GM12878 (cell line): ENCODE data around the gene SMR3B. TPM values are rescaled to one million over a fixed set of nuclear protein-coding genes. Genes with fewer than 3 reads are reported as not detected.

ENCODE experiments used
- ATF7 ChIP-seq: fragments of 450-650 bp; IDR thresholded peaks from 2 replicates; pipeline ENCODE4 v1.6.1; 2016; ENCODE audit warnings: low read depth, mild to moderate bottlenecking
- BHLHE40 ChIP-seq, 2 experiments: fragments of 450-650 bp in 1 of 2; IDR thresholded peaks; 2 replicates each; pipeline ENCODE4 v1.6.1; 2011 to 2017; ENCODE audit warnings: low read depth in 2 of 2, borderline replicate concordance in 1 of 2, improper control_type of control experiment in 1 of 2, low read length in 1 of 2, mild to moderate bottlenecking in 1 of 2
- BMI1 ChIP-seq: fragments of 450-650 bp; IDR thresholded peaks from 2 replicates; pipeline ENCODE4 v1.6.1; 2016; ENCODE audit warnings: mild to moderate bottlenecking, moderate library complexity, borderline replicate concordance
- CBX5 ChIP-seq: sonication (generic); IDR thresholded peaks from 2 replicates; pipeline ENCODE4 v1.6.1; 2016; ENCODE audit warnings: low read depth, moderate library complexity, mild to moderate bottlenecking, inconsistent platforms
- DPF2 ChIP-seq: fragments of 450-650 bp; IDR thresholded peaks from 2 replicates; pipeline ENCODE4 v1.6.1; 2017; ENCODE audit warnings: mild to moderate bottlenecking
- EZH2 ChIP-seq: IDR thresholded peaks from 2 replicates; pipeline ENCODE4 v1.6.1; 2012; ENCODE audit warnings: low read depth, mild to moderate bottlenecking, control low read depth, inconsistent platforms, low read length, borderline replicate concordance; ENCODE audit not compliant: control insufficient read depth
- IKZF1 ChIP-seq: fragments of 450-650 bp; conservative IDR thresholded peaks from 2 replicates; pipeline ENCODE4 v1.6.1; 2017; ENCODE audit warnings: antibody characterized with exemption, mild to moderate bottlenecking
- IKZF2 ChIP-seq, 2 experiments: fragments of 450-650 bp; IDR thresholded peaks; 2 replicates each; pipeline ENCODE4 v1.6.1; 2017; ENCODE audit warnings: mild to moderate bottlenecking in 2 of 2, moderate library complexity in 2 of 2
- IRF4 ChIP-seq: IDR thresholded peaks from 2 replicates; pipeline ENCODE4 v1.6.1; 2011; ENCODE audit warnings: low read depth, low read length
- KAT2A ChIP-seq: conservative IDR thresholded peaks from 2 replicates; pipeline ENCODE4 v1.6.1; 2011; ENCODE audit warnings: low read depth, low read length; ENCODE audit not compliant: control insufficient read depth
- MEF2B ChIP-seq: fragments of 450-650 bp; IDR thresholded peaks from 2 replicates; pipeline ENCODE4 v1.6.1; 2018; ENCODE audit warnings: mild to moderate bottlenecking, moderate library complexity; ENCODE audit not compliant: partially characterized antibody, poor library complexity, severe bottlenecking
- NRF1 ChIP-seq: conservative IDR thresholded peaks from 2 replicates; pipeline ENCODE4 v1.6.1; 2011; ENCODE audit warnings: mild to moderate bottlenecking, low read depth, low read length, improper control_type of control experiment
- RB1 ChIP-seq: fragments of 450-650 bp; formaldehyde crosslinking; IDR thresholded peaks from 2 replicates; pipeline ENCODE4 v1.6.1; 2017; ENCODE audit warnings: mild to moderate bottlenecking, borderline replicate concordance
- RUNX3 ChIP-seq: IDR thresholded peaks from 2 replicates; pipeline ENCODE4 v1.6.1; 2012; ENCODE audit warnings: low read length, inconsistent platforms
- ZNF217 ChIP-seq: fragments of 450-650 bp; IDR thresholded peaks from 2 replicates; pipeline ENCODE4 v1.6.1; 2017; ENCODE audit warnings: antibody characterized with exemption, mild to moderate bottlenecking
- ZNF274 ChIP-seq: IDR thresholded peaks from one replicate; pipeline ENCODE4 v1.8.0; 2011; ENCODE audit not compliant: insufficient read length, insufficient read depth
- ZNF384 ChIP-seq: IDR thresholded peaks from 2 replicates; pipeline ENCODE4 v1.6.1; 2012; ENCODE audit warnings: low read depth, mild to moderate bottlenecking, low read length, improper control_type of control experiment, borderline replicate concordance
- polyA plus RNA-seq, 11 experiments: library from polyadenylated mRNA; depleted of rRNA in 4 of 11; unstranded in 6 of 11; stranded (reverse) in 5 of 11; fragments of >200 nt; fragmentation: Nextera tagmentation in 4 of 11; fragmentation: Illumina TruSeq in 1 of 11; extraction: Ambion mirVana in 4 of 11; extraction: Trizol in 1 of 11; gene quantifications; 1 replicate in 1 of 11; 2 replicates in 10 of 11; pipeline versions ENCODE4 v1.2.1 to v1.2.3, GENCODE V29; 2011 to 2016; ENCODE audit warnings: inconsistent platforms in 2 of 11, missing spikeins in 2 of 11, low read depth in 1 of 11
- total RNA-seq, 4 experiments: library from RNA; depleted of rRNA in 3 of 4; stranded (reverse); fragments of >200 nt in 3 of 4; fragmentation: Illumina TruSeq in 1 of 4; extraction: Trizol in 1 of 4; gene quantifications; 2 replicates each; pipeline versions ENCODE4 v1.2.1 to v1.2.3, GENCODE V29; 2013 to 2021
- TF ChIP-seq, protein P1 (sequence below): fragments of 450-650 bp; IDR thresholded peaks from 2 replicates; pipeline ENCODE4 v1.6.1; 2016; ENCODE audit warnings: mild to moderate bottlenecking, moderate library complexity, borderline replicate concordance
- TF ChIP-seq, protein P2 (sequence below): fragments of 450-650 bp; IDR thresholded peaks from 2 replicates; pipeline ENCODE4 v1.6.1; 2017; ENCODE audit warnings: mild to moderate bottlenecking, moderate library complexity
- TF ChIP-seq, protein P3 (sequence below): fragments of 450-650 bp; IDR thresholded peaks from 2 replicates; pipeline ENCODE4 v1.6.1; 2017; ENCODE audit warnings: mild to moderate bottlenecking, low read depth, inconsistent platforms; ENCODE audit not compliant: poor library complexity, severe bottlenecking

SMR3B gene
- total and polyA plus RNA-seq, 10 of the 15 experiments (the other 5 are each of a cell fraction or from before 2014, with no cell fraction given) = 0.32 TPM; not detected in 9

DNA sequence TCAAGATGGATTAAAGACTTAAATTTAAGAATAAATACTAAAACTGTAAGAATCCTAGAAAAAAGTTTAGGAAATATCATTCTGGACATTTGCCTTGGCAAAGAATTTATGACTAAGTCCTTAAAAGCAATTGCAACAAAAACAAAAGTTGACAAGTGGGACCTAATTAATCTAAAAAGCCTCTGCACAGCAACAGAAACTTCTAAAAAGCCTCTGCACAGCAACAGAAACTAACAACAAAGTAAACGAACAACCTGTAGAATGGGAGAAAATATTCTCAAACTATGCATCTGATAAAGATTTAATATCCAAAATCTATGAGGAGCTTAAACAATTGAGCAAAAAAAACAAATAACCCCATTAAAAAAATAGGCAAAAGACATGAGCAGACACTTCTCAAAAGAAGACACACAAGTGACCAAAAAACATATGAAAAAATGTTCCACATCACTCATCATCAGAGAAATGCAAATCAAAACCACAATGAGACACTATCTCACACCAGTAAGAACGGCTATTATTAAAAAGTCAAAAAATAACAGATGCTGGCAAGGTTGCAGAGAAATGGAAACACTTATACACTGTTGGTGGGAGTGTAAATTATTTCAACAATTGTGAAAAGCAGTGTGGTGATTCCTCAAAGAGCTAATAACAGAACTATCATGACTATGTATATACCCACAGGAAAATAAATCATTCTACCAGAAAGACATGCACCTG lies 9.3 kb downstream of the SMR3B start (continued):
- TF ChIP-seq BMI1 (peak; percentile 74; the same call in 1 of the 2 replicates), IKZF1 (peak; percentile 50), ZNF384 (0 out of 2 replicates have a peak, but pooled peaks have one; percentile 27), RUNX3 (peak; percentile 53), KAT2A (no peak), IRF4 (no peak), ZNF274 (no peak), DPF2 (0 out of 2 replicates have a peak, but pooled peaks have one; percentile 58), ZNF217 (peak; percentile 61; the same call in 1 of the 2 replicates), BHLHE40 (IDR thresholded peaks at IDR 0.05; ENCODE audit: borderline replicate concordance in 1 of 2, low read depth in 2 of 2, low read length in 1 of 2) (peak in 1 of 2 experiments; percentile 18; a peak in 1 of 4 replicates), ATF7 (peak; percentile 93), EZH2 (no peak), MEF2B (peak; percentile 73), CBX5 (no peak), IKZF2 (IDR thresholded peaks at IDR 0.05) (peak; percentile 52 to 72; a peak in 2 of 4 replicates), NRF1 (no peak), RB1 (no peak; the same call in 1 of the 2 replicates)
- TF ChIP-seq, protein P1, sequence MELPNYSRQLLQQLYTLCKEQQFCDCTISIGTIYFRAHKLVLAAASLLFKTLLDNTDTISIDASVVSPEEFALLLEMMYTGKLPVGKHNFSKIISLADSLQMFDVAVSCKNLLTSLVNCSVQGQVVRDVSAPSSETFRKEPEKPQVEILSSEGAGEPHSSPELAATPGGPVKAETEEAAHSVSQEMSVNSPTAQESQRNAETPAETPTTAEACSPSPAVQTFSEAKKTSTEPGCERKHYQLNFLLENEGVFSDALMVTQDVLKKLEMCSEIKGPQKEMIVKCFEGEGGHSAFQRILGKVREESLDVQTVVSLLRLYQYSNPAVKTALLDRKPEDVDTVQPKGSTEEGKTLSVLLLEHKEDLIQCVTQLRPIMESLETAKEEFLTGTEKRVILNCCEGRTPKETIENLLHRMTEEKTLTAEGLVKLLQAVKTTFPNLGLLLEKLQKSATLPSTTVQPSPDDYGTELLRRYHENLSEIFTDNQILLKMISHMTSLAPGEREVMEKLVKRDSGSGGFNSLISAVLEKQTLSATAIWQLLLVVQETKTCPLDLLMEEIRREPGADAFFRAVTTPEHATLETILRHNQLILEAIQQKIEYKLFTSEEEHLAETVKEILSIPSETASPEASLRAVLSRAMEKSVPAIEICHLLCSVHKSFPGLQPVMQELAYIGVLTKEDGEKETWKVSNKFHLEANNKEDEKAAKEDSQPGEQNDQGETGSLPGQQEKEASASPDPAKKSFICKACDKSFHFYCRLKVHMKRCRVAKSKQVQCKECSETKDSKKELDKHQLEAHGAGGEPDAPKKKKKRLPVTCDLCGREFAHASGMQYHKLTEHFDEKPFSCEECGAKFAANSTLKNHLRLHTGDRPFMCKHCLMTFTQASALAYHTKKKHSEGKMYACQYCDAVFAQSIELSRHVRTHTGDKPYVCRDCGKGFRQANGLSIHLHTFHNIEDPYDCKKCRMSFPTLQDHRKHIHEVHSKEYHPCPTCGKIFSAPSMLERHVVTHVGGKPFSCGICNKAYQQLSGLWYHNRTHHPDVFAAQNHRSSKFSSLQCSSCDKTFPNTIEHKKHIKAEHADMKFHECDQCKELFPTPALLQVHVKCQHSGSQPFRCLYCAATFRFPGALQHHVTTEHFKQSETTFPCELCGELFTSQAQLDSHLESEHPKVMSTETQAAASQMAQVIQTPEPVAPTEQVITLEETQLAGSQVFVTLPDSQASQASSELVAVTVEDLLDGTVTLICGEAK = 0 out of 2 replicates have a peak, but pooled peaks have one; percentile 10
- TF ChIP-seq, protein P2, sequence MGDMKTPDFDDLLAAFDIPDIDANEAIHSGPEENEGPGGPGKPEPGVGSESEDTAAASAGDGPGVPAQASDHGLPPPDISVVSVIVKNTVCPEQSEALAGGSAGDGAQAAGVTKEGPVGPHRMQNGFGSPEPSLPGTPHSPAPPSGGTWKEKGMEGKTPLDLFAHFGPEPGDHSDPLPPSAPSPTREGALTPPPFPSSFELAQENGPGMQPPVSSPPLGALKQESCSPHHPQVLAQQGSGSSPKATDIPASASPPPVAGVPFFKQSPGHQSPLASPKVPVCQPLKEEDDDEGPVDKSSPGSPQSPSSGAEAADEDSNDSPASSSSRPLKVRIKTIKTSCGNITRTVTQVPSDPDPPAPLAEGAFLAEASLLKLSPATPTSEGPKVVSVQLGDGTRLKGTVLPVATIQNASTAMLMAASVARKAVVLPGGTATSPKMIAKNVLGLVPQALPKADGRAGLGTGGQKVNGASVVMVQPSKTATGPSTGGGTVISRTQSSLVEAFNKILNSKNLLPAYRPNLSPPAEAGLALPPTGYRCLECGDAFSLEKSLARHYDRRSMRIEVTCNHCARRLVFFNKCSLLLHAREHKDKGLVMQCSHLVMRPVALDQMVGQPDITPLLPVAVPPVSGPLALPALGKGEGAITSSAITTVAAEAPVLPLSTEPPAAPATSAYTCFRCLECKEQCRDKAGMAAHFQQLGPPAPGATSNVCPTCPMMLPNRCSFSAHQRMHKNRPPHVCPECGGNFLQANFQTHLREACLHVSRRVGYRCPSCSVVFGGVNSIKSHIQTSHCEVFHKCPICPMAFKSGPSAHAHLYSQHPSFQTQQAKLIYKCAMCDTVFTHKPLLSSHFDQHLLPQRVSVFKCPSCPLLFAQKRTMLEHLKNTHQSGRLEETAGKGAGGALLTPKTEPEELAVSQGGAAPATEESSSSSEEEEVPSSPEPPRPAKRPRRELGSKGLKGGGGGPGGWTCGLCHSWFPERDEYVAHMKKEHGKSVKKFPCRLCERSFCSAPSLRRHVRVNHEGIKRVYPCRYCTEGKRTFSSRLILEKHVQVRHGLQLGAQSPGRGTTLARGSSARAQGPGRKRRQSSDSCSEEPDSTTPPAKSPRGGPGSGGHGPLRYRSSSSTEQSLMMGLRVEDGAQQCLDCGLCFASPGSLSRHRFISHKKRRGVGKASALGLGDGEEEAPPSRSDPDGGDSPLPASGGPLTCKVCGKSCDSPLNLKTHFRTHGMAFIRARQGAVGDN = no peak
- TF ChIP-seq, protein P3, sequence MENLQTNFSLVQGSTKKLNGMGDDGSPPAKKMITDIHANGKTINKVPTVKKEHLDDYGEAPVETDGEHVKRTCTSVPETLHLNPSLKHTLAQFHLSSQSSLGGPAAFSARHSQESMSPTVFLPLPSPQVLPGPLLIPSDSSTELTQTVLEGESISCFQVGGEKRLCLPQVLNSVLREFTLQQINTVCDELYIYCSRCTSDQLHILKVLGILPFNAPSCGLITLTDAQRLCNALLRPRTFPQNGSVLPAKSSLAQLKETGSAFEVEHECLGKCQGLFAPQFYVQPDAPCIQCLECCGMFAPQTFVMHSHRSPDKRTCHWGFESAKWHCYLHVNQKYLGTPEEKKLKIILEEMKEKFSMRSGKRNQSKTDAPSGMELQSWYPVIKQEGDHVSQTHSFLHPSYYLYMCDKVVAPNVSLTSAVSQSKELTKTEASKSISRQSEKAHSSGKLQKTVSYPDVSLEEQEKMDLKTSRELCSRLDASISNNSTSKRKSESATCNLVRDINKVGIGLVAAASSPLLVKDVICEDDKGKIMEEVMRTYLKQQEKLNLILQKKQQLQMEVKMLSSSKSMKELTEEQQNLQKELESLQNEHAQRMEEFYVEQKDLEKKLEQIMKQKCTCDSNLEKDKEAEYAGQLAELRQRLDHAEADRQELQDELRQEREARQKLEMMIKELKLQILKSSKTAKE = peak; percentile 78
